NCI-H345 treated with DMSO at 0.1 percent for 48 hours (cell line): ENCODE data around the gene RWDD4.
"Not testable (repeated sequence)": the region's sequence is repeated elsewhere in the genome, so short reads cannot be mapped to it uniquely, and the experiment has no call there.

Experiments
- DNase-seq: peaks from one replicate; lab custom pipeline; 2025; ENCODE audit not compliant: unreplicated experiment; lab: John Stamatoyannopoulos, UW

RWDD4 gene

DNA sequence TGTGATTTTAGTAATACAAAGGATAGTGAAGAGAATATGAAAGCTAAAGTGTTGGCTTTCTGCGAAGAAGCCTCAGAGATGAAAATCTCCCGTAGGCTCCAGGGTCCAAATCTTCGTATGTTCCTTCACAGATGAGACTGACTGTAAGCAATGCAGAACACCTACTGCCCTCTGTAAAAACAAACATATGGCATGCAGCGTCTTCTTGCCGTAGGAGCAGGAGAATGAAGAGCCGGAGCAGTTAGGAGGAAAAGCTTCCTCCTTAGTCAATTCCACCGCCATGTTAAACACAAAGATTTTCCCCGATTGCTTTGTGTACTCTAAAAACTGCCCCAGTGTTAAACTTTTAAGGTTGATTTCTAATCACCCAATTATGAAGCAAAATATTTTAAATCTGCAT is 22.5 kb downstream of the RWDD4 start:
- DNase-seq, result no peak

DNA sequence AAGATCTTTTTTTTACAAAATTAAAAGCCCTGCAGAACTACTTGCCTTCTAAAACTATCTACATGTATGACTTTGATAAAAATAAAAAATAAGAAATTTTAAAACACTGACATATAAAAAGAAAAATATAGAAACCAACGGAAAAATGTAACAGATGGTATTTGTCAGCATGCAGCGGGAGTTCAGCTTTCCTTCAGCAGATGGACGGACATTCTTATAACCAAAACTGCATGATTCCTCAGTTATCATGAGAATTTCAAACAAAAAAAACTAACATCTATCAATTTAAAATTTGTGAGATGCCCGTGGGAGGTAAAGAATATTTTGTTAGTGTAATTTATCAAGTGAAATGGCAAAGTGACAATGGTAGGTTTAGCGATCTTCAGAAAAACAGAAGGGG is 23.2 kb downstream of the RWDD4 start:
- no peak for DNase-seq

DNA sequence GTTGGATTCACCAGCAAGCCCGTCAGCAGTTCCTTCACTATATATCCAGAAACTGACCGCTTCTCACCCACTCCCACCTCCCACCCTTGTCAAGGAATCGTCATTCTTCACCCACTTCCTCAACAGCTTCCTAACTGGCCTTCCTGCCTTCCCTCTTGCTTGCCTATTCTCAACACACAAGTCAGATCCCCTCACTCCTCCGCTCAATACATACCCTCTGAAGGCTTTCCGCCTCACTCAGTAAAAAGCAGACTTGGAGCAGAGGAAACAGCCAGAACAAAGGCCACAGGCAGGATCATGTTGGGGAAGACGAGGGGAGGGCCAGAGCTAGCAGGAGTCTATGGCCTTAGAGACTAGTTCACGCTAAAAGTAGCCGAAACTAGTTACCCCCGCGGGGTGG is 23.7 kb downstream of the RWDD4 start:
- no peak for DNase-seq

DNA sequence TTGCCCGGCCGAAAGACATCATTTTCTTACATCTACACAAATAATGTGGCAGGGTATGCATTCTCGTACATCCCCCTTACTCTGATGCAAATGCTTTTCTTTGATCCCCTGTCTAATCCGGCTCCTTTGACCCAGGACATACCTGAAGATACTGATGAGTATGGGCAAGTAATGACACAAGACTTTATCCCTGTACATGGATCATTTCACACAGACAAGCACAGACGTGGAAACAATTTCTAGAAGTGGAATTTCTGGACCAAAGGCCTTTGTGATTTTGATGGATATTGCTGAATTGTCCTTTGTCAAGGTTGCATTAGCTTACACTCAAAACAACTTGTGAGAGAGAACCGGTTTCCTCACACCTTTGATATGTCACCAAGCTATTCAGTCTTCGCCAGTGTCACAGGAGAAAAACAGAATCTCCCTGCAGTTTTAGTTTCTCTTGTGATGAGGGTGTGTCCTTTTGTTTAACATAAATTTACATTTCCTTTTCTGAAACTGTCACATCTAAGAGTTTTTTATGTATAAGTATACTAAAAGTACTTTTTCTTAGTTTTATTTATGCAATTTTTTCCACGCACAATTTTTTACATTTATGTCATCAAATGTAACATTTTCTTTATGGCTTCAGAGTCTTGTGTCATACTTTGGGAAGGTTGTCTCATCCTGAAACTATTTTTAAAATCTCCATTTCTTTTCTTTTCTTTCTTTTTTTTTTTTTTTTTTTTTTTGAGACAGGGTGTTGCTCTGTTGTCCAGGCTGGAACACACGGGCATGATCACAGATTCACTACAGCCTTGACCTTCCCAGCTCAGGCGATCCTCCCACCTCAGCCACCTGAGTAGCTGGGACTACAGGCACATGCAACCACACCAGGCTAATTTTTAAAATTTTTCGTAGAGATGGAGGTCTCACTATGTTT is 25.2 kb downstream of the RWDD4 start:
- no peak for DNase-seq

DNA sequence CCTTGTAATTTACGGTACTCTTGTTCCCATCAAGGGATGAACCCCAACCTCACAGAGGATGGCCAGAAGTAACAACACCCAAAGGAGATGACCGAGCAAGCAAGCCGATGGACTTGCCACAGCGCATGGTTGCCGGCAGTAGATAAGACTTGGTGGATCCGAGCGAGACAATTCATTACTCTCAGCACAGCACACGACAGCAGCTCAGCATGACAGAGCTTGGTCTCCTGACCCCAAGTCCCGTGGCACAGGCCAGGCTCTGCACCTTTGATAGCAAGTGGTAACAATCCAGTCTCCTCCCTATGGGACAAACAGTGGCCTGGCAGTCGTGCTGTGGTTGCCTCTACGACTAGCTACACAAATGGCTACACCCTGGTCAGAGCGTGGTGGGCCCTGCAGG is 26.3 kb downstream of the RWDD4 start:
- no peak for DNase-seq

- no peak for DNase-seq
Observed at GRCh38 chr4:183631577-183632198, 27.3 kb downstream of the RWDD4 start.

- no peak for DNase-seq
Observed at GRCh38 chr4:183627979-183628588, 30.9 kb downstream of the RWDD4 start.

- DNase-seq, result not testable (repeated sequence)
Observed at GRCh38 chr4:183627286-183627685, 31.7 kb downstream of the RWDD4 start.

DNA sequence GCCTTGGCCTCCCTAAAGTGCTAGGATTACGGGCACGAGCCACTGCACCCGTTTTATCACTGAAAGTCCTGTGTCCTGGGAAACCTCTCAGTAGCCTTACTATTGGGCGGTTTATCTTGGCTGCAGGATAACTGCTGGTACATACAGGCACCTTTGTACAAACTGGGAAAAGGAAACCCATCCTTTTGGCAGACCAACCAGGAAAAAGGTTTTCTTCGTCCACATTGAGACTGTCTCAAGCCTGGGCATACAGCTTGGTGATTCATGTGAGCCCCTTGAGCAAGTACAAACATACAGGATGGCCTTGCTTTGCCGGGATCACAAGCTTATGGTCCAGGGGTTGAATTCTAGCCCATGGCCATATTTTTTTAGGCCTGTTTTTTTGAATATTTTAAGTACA is 32.8 kb downstream of the RWDD4 start:
- DNase-seq, result no peak

DNA sequence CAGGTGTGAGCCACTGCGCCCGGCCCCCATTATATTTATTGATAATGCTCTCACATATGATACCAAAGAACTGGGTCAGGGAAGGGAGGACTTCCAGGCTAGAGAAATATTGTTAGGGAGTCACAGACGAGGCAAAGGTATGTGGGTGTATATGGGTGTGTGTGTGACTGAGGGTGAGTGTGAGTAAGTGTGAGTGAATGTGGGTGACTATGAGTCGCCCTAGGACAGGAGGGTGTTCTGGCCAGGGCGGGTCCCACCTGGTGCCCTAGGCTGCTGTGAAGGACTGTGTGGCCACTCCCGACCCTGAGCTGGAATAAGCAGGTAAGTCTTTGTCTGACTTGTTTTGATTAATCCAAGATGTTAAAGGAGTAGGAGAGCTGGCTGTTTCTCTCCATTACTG is 34.4 kb downstream of the RWDD4 start:
- no peak for DNase-seq

DNA sequence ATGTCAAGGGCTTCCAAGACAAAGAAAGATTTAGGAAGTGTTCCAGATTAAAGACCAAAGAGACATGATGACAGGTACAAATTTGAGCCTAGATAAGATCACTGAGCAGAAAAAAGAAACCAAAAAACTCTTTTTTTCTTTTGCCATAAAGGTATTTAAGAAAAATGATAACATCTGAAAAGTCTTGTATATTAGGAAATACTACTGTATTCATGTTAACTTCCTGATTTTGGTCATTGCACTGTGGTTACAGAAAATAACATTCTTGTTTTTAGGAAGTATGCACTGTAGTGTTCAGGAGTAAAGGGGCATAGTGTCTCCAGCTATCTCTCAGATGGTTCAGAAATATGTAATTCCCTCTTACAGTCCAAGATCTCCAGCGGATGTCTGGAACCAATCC is 37.1 kb downstream of the RWDD4 start:
- no peak for DNase-seq

GRCh38 chr4:183620421-183620820 is 38.6 kb downstream of the RWDD4 start:
- DNase-seq, result no peak

DNA sequence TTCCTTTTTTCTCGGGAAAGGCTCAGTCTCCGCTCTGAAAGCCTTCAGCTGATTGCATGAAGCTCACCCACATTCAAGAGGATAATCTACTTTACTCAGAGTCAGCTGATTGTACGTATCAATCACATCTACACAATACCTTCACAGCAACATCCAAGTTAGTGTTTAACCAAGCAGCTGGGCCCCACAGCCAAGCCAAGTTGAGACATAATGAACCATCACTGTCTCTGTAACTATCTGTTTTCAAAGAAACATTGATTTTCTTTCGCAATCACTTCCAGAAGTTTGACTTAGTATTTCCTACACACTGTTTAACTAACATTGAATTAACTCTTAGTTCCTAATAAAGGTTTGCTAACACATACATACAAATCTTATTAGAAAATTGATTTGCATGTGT is 40.3 kb downstream of the RWDD4 start:
- DNase-seq, result no peak

DNA sequence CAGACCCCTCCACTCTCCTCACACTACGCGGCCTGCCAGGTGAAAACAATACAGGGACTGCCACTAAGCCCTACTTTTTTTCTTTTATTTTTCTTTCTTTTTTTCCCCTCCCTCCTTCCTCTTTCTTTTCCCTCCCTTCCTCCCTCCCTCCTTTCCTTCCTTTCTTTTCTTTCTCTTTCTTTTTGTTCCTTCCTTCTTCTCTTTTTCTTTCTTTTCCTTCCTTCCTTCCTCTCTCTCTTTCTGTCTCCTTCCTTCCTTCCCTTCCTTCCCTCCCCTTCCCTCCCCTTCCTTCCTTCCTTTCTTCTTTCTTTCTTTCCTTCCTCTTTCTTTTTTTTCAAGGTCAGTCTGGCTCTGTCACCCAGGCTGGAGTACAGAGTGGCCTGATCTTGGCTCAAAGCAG is 41.9 kb downstream of the RWDD4 start:
- no peak for DNase-seq

GRCh38 chr4:183612329-183613250 is 46.4 kb downstream of the RWDD4 start:
- DNase-seq, result no peak

- DNase-seq, result no peak
Observed at GRCh38 chr4:183611210-183611830, 47.7 kb downstream of the RWDD4 start.

- no peak for DNase-seq
Observed at GRCh38 chr4:183610613-183611012, 48.4 kb downstream of the RWDD4 start.

DNA sequence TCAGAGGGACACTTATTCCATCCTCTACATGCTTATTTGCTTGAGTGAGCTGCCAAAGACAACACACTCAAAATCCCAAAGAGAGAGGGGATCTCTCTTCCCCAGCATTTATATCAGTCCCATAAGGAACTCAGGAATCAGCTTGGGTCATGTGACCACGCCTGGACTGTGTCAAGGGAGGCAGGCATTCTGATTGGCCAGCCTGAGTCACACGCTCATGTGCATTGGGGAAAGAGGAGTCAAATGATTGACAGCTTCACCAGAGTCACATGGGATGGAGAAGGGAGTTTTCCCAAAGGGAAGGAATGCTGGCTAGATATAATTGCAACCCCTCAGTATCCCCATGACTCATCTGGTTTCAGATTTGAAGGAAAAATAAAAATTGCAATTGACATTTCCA is 49.0 kb downstream of the RWDD4 start:
- DNase-seq, result no peak

- no peak for DNase-seq
Observed at GRCh38 chr4:183609151-183609550, 49.8 kb downstream of the RWDD4 start.

GRCh38 chr4:183607894-183608293 is 51.1 kb downstream of the RWDD4 start:
- DNase-seq, result no peak
